WTC11 (cell line): ENCODE data around the gene SCYL1. TPM values are rescaled to one million over a fixed set of nuclear protein-coding genes. Genes with fewer than 3 reads are reported as not detected.
A peak's percentile ranks its signal among the peaks of the same experiment; 100 is the strongest.

Source experiments
- ATAC-seq: fragments of 200-7000 bp; cut with Tn5 transposase; 2 replicates; pipeline ENCODE4 v1.10.0; 2021; ENCODE audit warnings: mild to moderate bottlenecking, moderate library complexity
- CTCF ChIA-PET: fragments of 300-600 bp; sonication (Branson Sonifier 250); formaldehyde crosslinking; loops from one replicate; lab custom pipeline; 2021; ENCODE audit warnings: antibody characterized with exemption; lab: Charles Lee
- POLR2A ChIA-PET: fragments of 350-600 bp; sonication (Branson Sonifier 250); formaldehyde crosslinking; loops from one replicate; lab custom pipeline; 2021; ENCODE audit warnings: antibody characterized with exemption; lab: Charles Lee
- DNase-seq: peaks from one replicate; pipeline ENCODE4 v3.0.0; 2021; ENCODE audit warnings: low spot score
- H3K27ac Mint-ChIP-seq: 2 replicates; pipeline ENCODE4 v1.8.0; 2021; ENCODE audit warnings: mixed read lengths
- H3K27me3 Mint-ChIP-seq: 2 replicates; pipeline ENCODE4 v1.8.0; 2021; ENCODE audit warnings: low read depth, mild to moderate bottlenecking, moderate library complexity, mixed read lengths
- H3K36me3 Mint-ChIP-seq: 2 replicates; pipeline ENCODE4 v1.8.0; 2021; ENCODE audit warnings: mixed read lengths
- H3K4me1 Mint-ChIP-seq: 2 replicates; pipeline ENCODE4 v1.8.0; 2022; ENCODE audit warnings: mixed read lengths
- H3K4me3 Mint-ChIP-seq: 2 replicates; pipeline ENCODE4 v1.8.0; 2021; ENCODE audit warnings: mild to moderate bottlenecking, moderate library complexity, mixed read lengths
- H3K9me3 Mint-ChIP-seq: 2 replicates; pipeline ENCODE4 v1.8.0; 2021; ENCODE audit warnings: mixed read lengths
- ATF1 ChIP-seq: sonication (generic); formaldehyde crosslinking; IDR thresholded peaks from 2 replicates; pipeline ENCODE4 v1.8.1; 2023; ENCODE audit warnings: mild to moderate bottlenecking, moderate library complexity, missing genetic modification reagents
- CBFB ChIP-seq: sonication (generic); formaldehyde crosslinking; IDR thresholded peaks from 2 replicates; pipeline ENCODE4 v1.8.1; 2022; ENCODE audit warnings: mild to moderate bottlenecking, low read depth, missing genetic modification reagents
- FOXK1 ChIP-seq: sonication (generic); formaldehyde crosslinking; IDR thresholded peaks from 2 replicates; pipeline ENCODE4 v1.8.0; 2022; ENCODE audit warnings: mild to moderate bottlenecking, moderate library complexity, missing genetic modification reagents
- HMGA2 ChIP-seq: fragments of 250-450 bp; sonication (Bioruptor Pico); IDR thresholded peaks from 2 replicates; pipeline ENCODE4 v1.4.0; 2021; ENCODE audit warnings: mild to moderate bottlenecking, moderate library complexity
- IRF2 ChIP-seq: sonication (generic); formaldehyde crosslinking; IDR thresholded peaks from 2 replicates; pipeline ENCODE4 v1.8.0; 2022; ENCODE audit warnings: low read depth, missing genetic modification reagents, borderline replicate concordance
- MLX ChIP-seq: sonication (generic); formaldehyde crosslinking; IDR thresholded peaks from 2 replicates; pipeline ENCODE4 v1.8.1; 2023; ENCODE audit warnings: mild to moderate bottlenecking, missing genetic modification reagents, moderate library complexity
- MYBL2 ChIP-seq: sonication (generic); formaldehyde crosslinking; IDR thresholded peaks from 2 replicates; pipeline ENCODE4 v1.8.1; 2023; ENCODE audit warnings: mild to moderate bottlenecking, moderate library complexity, missing genetic modification reagents
- NFATC4 ChIP-seq: fragments of 250-450 bp; sonication (Bioruptor Pico); IDR thresholded peaks from 2 replicates; pipeline ENCODE4 v1.9.0; 2021; ENCODE audit warnings: mild to moderate bottlenecking
- RORB ChIP-seq: fragments of 250-450 bp; sonication (Bioruptor Pico); IDR thresholded peaks from 2 replicates; pipeline ENCODE4 v1.9.0; 2021; ENCODE audit warnings: mild to moderate bottlenecking
- USF2 ChIP-seq: sonication (generic); formaldehyde crosslinking; IDR thresholded peaks from 2 replicates; pipeline ENCODE4 v1.8.1; 2023; ENCODE audit warnings: mild to moderate bottlenecking, missing genetic modification reagents, moderate library complexity
- ZMAT4 ChIP-seq: fragments of 250-450 bp; sonication (Bioruptor Pico); IDR thresholded peaks from 2 replicates; pipeline ENCODE4 v1.9.0; 2021; ENCODE audit warnings: mild to moderate bottlenecking
- ZNF138 ChIP-seq: sonication (generic); formaldehyde crosslinking; conservative IDR thresholded peaks from 2 replicates; pipeline ENCODE4 v1.8.1; 2022; ENCODE audit warnings: mild to moderate bottlenecking, moderate library complexity, missing genetic modification reagents
- ZNF219 ChIP-seq: sonication (generic); formaldehyde crosslinking; IDR thresholded peaks from 2 replicates; pipeline ENCODE4 v1.8.0; 2023; ENCODE audit warnings: missing genetic modification reagents, mild to moderate bottlenecking, borderline replicate concordance
- ZNF263 ChIP-seq: sonication (generic); formaldehyde crosslinking; IDR thresholded peaks from 2 replicates; pipeline ENCODE4 v1.8.1; 2022; ENCODE audit warnings: low read depth, mild to moderate bottlenecking, moderate library complexity, missing genetic modification reagents
- ZNF281 ChIP-seq: sonication (generic); formaldehyde crosslinking; IDR thresholded peaks from 2 replicates; pipeline ENCODE4 v1.8.0; 2023; ENCODE audit warnings: mild to moderate bottlenecking, missing genetic modification reagents
- ZNF317 ChIP-seq: sonication (generic); formaldehyde crosslinking; IDR thresholded peaks from 2 replicates; pipeline ENCODE4 v1.8.1; 2023; ENCODE audit warnings: low read depth, mild to moderate bottlenecking, moderate library complexity, missing genetic modification reagents, borderline replicate concordance
- ZNF396 ChIP-seq: fragments of 250-450 bp; sonication (Bioruptor Pico); IDR thresholded peaks from 2 replicates; pipeline ENCODE4 v1.8.0; 2021; ENCODE audit warnings: mild to moderate bottlenecking, moderate library complexity, borderline replicate concordance
- ZNF416 ChIP-seq: fragments of 250-450 bp; sonication (Bioruptor Pico); IDR thresholded peaks from 2 replicates; pipeline ENCODE4 v1.9.0; 2021; ENCODE audit warnings: mild to moderate bottlenecking, inconsistent platforms
- ZNF423 ChIP-seq: fragments of 250-450 bp; sonication (Bioruptor Pico); IDR thresholded peaks from 2 replicates; pipeline ENCODE4 v2.1.2; 2022; ENCODE audit warnings: mild to moderate bottlenecking, moderate library complexity
- total RNA-seq: library from RNA; stranded (reverse); gene quantifications from 3 replicates; pipeline ENCODE4 v1.2.3, GENCODE V29; 2021
- TF ChIP-seq, protein P1 (sequence below): fragments of 250-450 bp; sonication (Bioruptor Pico); IDR thresholded peaks from 2 replicates; pipeline ENCODE4 v1.9.0; 2021; ENCODE audit warnings: moderate library complexity, mild to moderate bottlenecking, inconsistent platforms, borderline replicate concordance
- TF ChIP-seq, protein P2 (sequence below): sonication (generic); formaldehyde crosslinking; IDR thresholded peaks from 2 replicates; pipeline ENCODE4 v1.8.1; 2023; ENCODE audit warnings: mild to moderate bottlenecking, missing genetic modification reagents
- TF ChIP-seq, protein P3 (sequence below): sonication (generic); formaldehyde crosslinking; IDR thresholded peaks from 2 replicates; pipeline ENCODE4 v1.8.0; 2023; ENCODE audit warnings: missing genetic modification reagents, mild to moderate bottlenecking, borderline replicate concordance

The SCYL1 gene
- total RNA-seq, 1 experiment from 2014 or later: 76.8 TPM

- H3K27me3 Mint-ChIP-seq: no peaks in the 10 kb centered on the region
- no peak for TF ChIP-seq HMGA2
- peak; percentile 62; the same call in 1 of the 2 replicates for TF ChIP-seq ZMAT4
- POLR2A ChIA-PET: interaction anchor here (0.9 to 7.8 kb wide), 10 partner anchors 8 to 137 kb away, joined by 3 to 194 read pairs (median 8); partner anchors contain the start of genes MALAT1 and NEAT1
- H3K36me3 Mint-ChIP-seq: no peaks in the 10 kb centered on the region; the same call in 1 of the 2 replicates
- ATAC-seq (no peak), DNase-seq (no peak)
- peaks cover 55% of the 10 kb centered on the region for H3K4me1 Mint-ChIP-seq
- CTCF ChIA-PET: interaction anchor here (1.1 to 8.3 kb wide), 10 partner anchors 18 to 176 kb away, joined by 3 to 84 read pairs (median 8); partner anchors contain the start of genes DPF2 and ZNRD2
- no peaks in the 10 kb centered on the region for H3K9me3 Mint-ChIP-seq
- no peak overlapping the region; the same call in 1 of the 2 replicates for H3K4me3 Mint-ChIP-seq
- H3K27ac Mint-ChIP-seq: peak overlapping the region; percentile 92
Measured at GRCh38 chr11:65506290-65506771, 18.6 kb upstream of the SCYL1 start.

DNA sequence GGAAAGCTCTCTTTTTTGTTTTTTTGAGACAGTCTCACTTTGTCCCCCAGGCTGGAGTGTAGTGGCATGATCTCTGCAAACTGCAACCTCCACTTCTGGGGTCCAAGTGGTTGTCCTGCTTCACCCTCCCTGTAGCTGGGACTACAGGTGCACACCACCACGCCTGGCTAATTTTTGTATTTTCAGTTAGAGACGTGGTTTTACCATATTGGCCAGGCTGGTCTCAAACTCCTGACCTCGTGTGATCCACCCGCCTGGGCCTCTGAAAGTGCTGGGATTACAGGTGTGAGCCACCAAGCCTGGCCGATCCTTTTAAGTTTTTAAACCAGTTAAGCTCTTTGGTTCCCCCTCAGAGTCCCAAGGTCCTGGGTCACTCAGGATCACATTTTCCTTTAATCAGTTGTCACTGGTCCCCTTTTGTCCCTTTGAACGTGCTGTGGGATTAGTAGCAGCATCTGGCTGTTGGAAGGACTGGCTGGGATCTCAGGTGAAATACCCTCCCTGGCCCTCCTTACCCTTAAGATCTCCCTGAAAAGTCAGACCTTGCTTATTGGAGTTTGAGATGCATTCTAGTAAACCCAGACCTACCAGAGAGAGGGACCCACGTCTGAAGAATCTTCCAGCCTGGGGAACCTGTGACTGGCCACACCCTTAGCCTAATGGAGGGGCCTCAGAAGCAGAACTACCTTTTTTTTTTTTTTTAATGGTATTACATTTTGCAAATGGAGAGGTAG is 17.9 kb upstream of the SCYL1 start:
- ChIA-PET CTCF (interaction anchor here (0.8 to 8.3 kb wide), 17 partner anchors 19 to 232 kb away, joined by 3 to 84 read pairs (median 8); partner anchors contain the start of genes CDC42EP2, DPF2 and ZNRD2), POLR2A (interaction anchor here (0.8 to 7.8 kb wide), 14 partner anchors 8 to 445 kb away, joined by 3 to 194 read pairs (median 4); partner anchors contain the start of genes MALAT1, NEAT1 and TIGD3)
- no peaks in the 10 kb centered on the region for H3K9me3 Mint-ChIP-seq
- H3K4me1 Mint-ChIP-seq: peaks cover 55% of the 10 kb centered on the region
- no peaks in the 10 kb centered on the region; the same call in 1 of the 2 replicates for H3K36me3 Mint-ChIP-seq
- H3K27me3 Mint-ChIP-seq: no peaks in the 10 kb centered on the region
- no peak overlapping the region for H3K4me3 Mint-ChIP-seq
- DNase-seq: no peak
- ATAC-seq: peak; percentile 49
- H3K27ac Mint-ChIP-seq: peak overlapping the region; percentile 92
- no peak for TF ChIP-seq ATF1 (CRISPR knock-in tag)
- TF ChIP-seq ZNF396 (CRISPR knock-in tag): no peak
- no peak for TF ChIP-seq ZNF263 (CRISPR knock-in tag)
- peak; percentile 98 for TF ChIP-seq ZNF416 (CRISPR knock-in tag)
- TF ChIP-seq CBFB (CRISPR knock-in tag): no peak
- TF ChIP-seq, protein P1, sequence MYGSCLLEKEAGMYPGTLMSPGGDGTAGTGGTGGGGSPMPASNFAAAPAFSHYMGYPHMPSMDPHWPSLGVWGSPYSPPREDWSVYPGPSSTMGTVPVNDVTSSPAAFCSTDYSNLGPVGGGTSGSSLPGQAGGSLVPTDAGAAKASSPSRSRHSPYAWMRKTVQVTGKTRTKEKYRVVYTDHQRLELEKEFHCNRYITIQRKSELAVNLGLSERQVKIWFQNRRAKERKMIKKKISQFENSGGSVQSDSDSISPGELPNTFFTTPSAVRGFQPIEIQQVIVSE (CRISPR knock-in tag): peak; percentile 71
- TF ChIP-seq MLX: no peak
- TF ChIP-seq MYBL2 (CRISPR knock-in tag): no peak
- no peak for TF ChIP-seq ZNF281 (CRISPR knock-in tag)
- TF ChIP-seq ZNF138 (CRISPR knock-in tag): no peak
- peak; percentile 99 for TF ChIP-seq NFATC4 (CRISPR knock-in tag)
- TF ChIP-seq FOXK1: no peak
- no peak for TF ChIP-seq USF2 (CRISPR knock-in tag)
- no peak for TF ChIP-seq IRF2 (CRISPR knock-in tag)
- TF ChIP-seq ZNF219: no peak
- TF ChIP-seq, protein P2, sequence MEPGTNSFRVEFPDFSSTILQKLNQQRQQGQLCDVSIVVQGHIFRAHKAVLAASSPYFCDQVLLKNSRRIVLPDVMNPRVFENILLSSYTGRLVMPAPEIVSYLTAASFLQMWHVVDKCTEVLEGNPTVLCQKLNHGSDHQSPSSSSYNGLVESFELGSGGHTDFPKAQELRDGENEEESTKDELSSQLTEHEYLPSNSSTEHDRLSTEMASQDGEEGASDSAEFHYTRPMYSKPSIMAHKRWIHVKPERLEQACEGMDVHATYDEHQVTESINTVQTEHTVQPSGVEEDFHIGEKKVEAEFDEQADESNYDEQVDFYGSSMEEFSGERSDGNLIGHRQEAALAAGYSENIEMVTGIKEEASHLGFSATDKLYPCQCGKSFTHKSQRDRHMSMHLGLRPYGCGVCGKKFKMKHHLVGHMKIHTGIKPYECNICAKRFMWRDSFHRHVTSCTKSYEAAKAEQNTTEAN: no peak
- TF ChIP-seq ZNF423 (CRISPR knock-in tag): no peak; the same call in 1 of the 2 replicates
- TF ChIP-seq, protein P3, sequence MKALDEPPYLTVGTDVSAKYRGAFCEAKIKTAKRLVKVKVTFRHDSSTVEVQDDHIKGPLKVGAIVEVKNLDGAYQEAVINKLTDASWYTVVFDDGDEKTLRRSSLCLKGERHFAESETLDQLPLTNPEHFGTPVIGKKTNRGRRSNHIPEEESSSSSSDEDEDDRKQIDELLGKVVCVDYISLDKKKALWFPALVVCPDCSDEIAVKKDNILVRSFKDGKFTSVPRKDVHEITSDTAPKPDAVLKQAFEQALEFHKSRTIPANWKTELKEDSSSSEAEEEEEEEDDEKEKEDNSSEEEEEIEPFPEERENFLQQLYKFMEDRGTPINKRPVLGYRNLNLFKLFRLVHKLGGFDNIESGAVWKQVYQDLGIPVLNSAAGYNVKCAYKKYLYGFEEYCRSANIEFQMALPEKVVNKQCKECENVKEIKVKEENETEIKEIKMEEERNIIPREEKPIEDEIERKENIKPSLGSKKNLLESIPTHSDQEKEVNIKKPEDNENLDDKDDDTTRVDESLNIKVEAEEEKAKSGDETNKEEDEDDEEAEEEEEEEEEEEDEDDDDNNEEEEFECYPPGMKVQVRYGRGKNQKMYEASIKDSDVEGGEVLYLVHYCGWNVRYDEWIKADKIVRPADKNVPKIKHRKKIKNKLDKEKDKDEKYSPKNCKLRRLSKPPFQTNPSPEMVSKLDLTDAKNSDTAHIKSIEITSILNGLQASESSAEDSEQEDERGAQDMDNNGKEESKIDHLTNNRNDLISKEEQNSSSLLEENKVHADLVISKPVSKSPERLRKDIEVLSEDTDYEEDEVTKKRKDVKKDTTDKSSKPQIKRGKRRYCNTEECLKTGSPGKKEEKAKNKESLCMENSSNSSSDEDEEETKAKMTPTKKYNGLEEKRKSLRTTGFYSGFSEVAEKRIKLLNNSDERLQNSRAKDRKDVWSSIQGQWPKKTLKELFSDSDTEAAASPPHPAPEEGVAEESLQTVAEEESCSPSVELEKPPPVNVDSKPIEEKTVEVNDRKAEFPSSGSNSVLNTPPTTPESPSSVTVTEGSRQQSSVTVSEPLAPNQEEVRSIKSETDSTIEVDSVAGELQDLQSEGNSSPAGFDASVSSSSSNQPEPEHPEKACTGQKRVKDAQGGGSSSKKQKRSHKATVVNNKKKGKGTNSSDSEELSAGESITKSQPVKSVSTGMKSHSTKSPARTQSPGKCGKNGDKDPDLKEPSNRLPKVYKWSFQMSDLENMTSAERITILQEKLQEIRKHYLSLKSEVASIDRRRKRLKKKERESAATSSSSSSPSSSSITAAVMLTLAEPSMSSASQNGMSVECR (CRISPR knock-in tag): no peak
- no peak for TF ChIP-seq ZNF317
- TF ChIP-seq RORB (CRISPR knock-in tag): peak; percentile 93
